Measurements from ENCODE around the gene BCDIN3D. TPM values are rescaled to one million over a fixed set of nuclear protein-coding genes. Genes with fewer than 3 reads are reported as not detected.

The BCDIN3D gene
- total RNA-seq, 2 experiments from 2014 or later = 7.7 to 8.7 TPM

GRCh38 chr12:49804821-49805220 lies 38.1 kb downstream of the BCDIN3D start:
- H3K9me3 Mint-ChIP-seq = no peaks in the 10 kb centered on the region
- CTCF ChIA-PET = interaction anchor here (0.6 to 1.4 kb wide), 7 partner anchors 9 to 816 kb away, joined by 3 to 4 read pairs (median 3); partner anchors contain the start of gene TMBIM6

GRCh38 chr12:49803693-49804450 lies 39.0 kb downstream of the BCDIN3D start:
- CTCF ChIA-PET = interaction anchor here (0.6 to 1.3 kb wide), 4 partner anchors 21 to 815 kb away, joined by 3 read pairs; no protein-coding TSS in a partner anchor
- H3K36me3 Mint-ChIP-seq (ENCODE audit: low read depth) = no peaks in the 10 kb centered on the region
- no peak overlapping the region for H3K4me3 Mint-ChIP-seq
- no peak for DNase-seq
- H3K27ac Mint-ChIP-seq = no peak overlapping the region
- POLR2A ChIA-PET = no interaction called here
- no peaks in the 10 kb centered on the region for H3K4me1 Mint-ChIP-seq
- H3K9me3 Mint-ChIP-seq = no peaks in the 10 kb centered on the region
- H3K27me3 Mint-ChIP-seq = no peaks in the 10 kb centered on the region

More at GRCh38 chr12:49804821-49805220, 38.1 kb downstream of the BCDIN3D start:
- Mint-ChIP-seq H3K27me3 (no peaks in the 10 kb centered on the region), H3K4me3 (no peak overlapping the region), H3K4me1 (no peaks in the 10 kb centered on the region), H3K36me3 (ENCODE audit: low read depth) (no peaks in the 10 kb centered on the region), H3K27ac (no peak overlapping the region)
- POLR2A ChIA-PET = no interaction called here
- DNase-seq = no peak

- Mint-ChIP-seq H3K27ac (no peak overlapping the region), H3K27me3 (no peaks in the 10 kb centered on the region), H3K4me1 (no peaks in the 10 kb centered on the region), H3K9me3 (no peaks in the 10 kb centered on the region), H3K36me3 (ENCODE audit: low read depth) (no peaks in the 10 kb centered on the region), H3K4me3 (no peak overlapping the region)
- ChIA-PET CTCF (interaction anchor here (0.7 to 1.2 kb wide), 5 partner anchors 7 to 24 kb away, joined by 3 to 4 read pairs (median 3); no protein-coding TSS in a partner anchor), POLR2A (no interaction called here)
- DNase-seq = no peak
Observed at GRCh38 chr12:49801141-49802063, 41.5 kb downstream of the BCDIN3D start.

- no peaks in the 10 kb centered on the region for H3K4me1 Mint-ChIP-seq
- ChIA-PET POLR2A (interaction anchor here (0.7 kb wide), 1 partner anchor 127 kb away, joined by 4 read pairs; no protein-coding TSS in a partner anchor), CTCF (interaction anchor here (0.5 to 1.2 kb wide), 7 partner anchors 8 to 523 kb away, joined by 3 to 4 read pairs (median 4); no protein-coding TSS in a partner anchor)
- H3K27ac Mint-ChIP-seq = no peak overlapping the region
- H3K4me3 Mint-ChIP-seq = no peak overlapping the region
- H3K27me3 Mint-ChIP-seq = no peaks in the 10 kb centered on the region
- no peak for DNase-seq
- no peaks in the 10 kb centered on the region for H3K36me3 Mint-ChIP-seq (ENCODE audit: low read depth)
- H3K9me3 Mint-ChIP-seq = no peaks in the 10 kb centered on the region
Observed at GRCh38 chr12:49800421-49801140, 42.3 kb downstream of the BCDIN3D start.

GRCh38 chr12:49798934-49799333 lies 44.0 kb downstream of the BCDIN3D start:
- CTCF ChIA-PET = interaction anchor here (0.9 to 1.3 kb wide), 2 partner anchors 21 to 58 kb away, joined by 3 to 5 read pairs; partner anchors contain the start of gene TMBIM6
- no peak overlapping the region for H3K4me3 Mint-ChIP-seq
- POLR2A ChIA-PET = no interaction called here
- DNase-seq = no peak
- no peaks in the 10 kb centered on the region for H3K9me3 Mint-ChIP-seq
- H3K4me1 Mint-ChIP-seq = no peaks in the 10 kb centered on the region
- H3K27ac Mint-ChIP-seq = no peak overlapping the region
- no peaks in the 10 kb centered on the region for H3K27me3 Mint-ChIP-seq
- no peaks in the 10 kb centered on the region for H3K36me3 Mint-ChIP-seq (ENCODE audit: low read depth)

GRCh38 chr12:49798248-49798647 lies 44.7 kb downstream of the BCDIN3D start:
- H3K36me3 Mint-ChIP-seq (ENCODE audit: low read depth) = no peaks in the 10 kb centered on the region
- ChIA-PET CTCF (interaction anchor here (0.6 to 1.3 kb wide), 3 partner anchors 15 to 1411 kb away, joined by 3 to 5 read pairs (median 3); no protein-coding TSS in a partner anchor), POLR2A (no interaction called here)
- H3K27ac Mint-ChIP-seq = no peak overlapping the region
- H3K4me3 Mint-ChIP-seq = no peak overlapping the region
- no peaks in the 10 kb centered on the region for H3K4me1 Mint-ChIP-seq
- DNase-seq = no peak
- no peaks in the 10 kb centered on the region for H3K27me3 Mint-ChIP-seq
- no peaks in the 10 kb centered on the region for H3K9me3 Mint-ChIP-seq

- Mint-ChIP-seq H3K9me3 (no peaks in the 10 kb centered on the region), H3K4me3 (no peak overlapping the region), H3K27me3 (no peaks in the 10 kb centered on the region), H3K4me1 (no peaks in the 10 kb centered on the region), H3K27ac (no peak overlapping the region), H3K36me3 (ENCODE audit: low read depth) (no peaks in the 10 kb centered on the region)
- ChIA-PET CTCF (interaction anchor here (0.6 to 2.8 kb wide), 2 partner anchors 19 to 1411 kb away, joined by 3 to 13 read pairs; no protein-coding TSS in a partner anchor), POLR2A (no interaction called here)
- DNase-seq = no peak
Observed at GRCh38 chr12:49797449-49797776, 45.5 kb downstream of the BCDIN3D start.

- ChIA-PET POLR2A (no interaction called here), CTCF (interaction anchor here (0.5 to 2.8 kb wide), 4 partner anchors 8 to 56 kb away, joined by 3 to 13 read pairs (median 4); partner anchors contain the start of gene TMBIM6)
- H3K4me1 Mint-ChIP-seq = no peaks in the 10 kb centered on the region
- H3K4me3 Mint-ChIP-seq = no peak overlapping the region
- no peak overlapping the region for H3K27ac Mint-ChIP-seq
- H3K36me3 Mint-ChIP-seq (ENCODE audit: low read depth) = no peaks in the 10 kb centered on the region
- no peaks in the 10 kb centered on the region for H3K9me3 Mint-ChIP-seq
- no peaks in the 10 kb centered on the region for H3K27me3 Mint-ChIP-seq
- DNase-seq = no peak
Observed at GRCh38 chr12:49796606-49797448, 46.1 kb downstream of the BCDIN3D start.

- CTCF ChIA-PET = interaction anchor here (0.5 to 2.8 kb wide), 5 partner anchors 9 to 87 kb away, joined by 3 to 13 read pairs (median 3); partner anchors contain the start of gene TMBIM6
- no peaks in the 10 kb centered on the region for H3K27me3 Mint-ChIP-seq
- no peaks in the 10 kb centered on the region for H3K9me3 Mint-ChIP-seq
Observed at GRCh38 chr12:49796155-49796554, 46.8 kb downstream of the BCDIN3D start.

GRCh38 chr12:49795654-49796105 lies 47.2 kb downstream of the BCDIN3D start:
- Mint-ChIP-seq H3K4me3 (no peak overlapping the region), H3K4me1 (no peaks in the 10 kb centered on the region), H3K27me3 (no peaks in the 10 kb centered on the region), H3K36me3 (ENCODE audit: low read depth) (no peaks in the 10 kb centered on the region), H3K9me3 (no peaks in the 10 kb centered on the region), H3K27ac (no peak overlapping the region)
- no peak for DNase-seq
- CTCF ChIA-PET = interaction anchor here (0.6 to 2.8 kb wide), 4 partner anchors 9 to 87 kb away, joined by 3 to 13 read pairs (median 4); partner anchors contain the start of gene TMBIM6
- POLR2A ChIA-PET = no interaction called here

More at GRCh38 chr12:49796155-49796554, 46.8 kb downstream of the BCDIN3D start:
- no peak overlapping the region for H3K27ac Mint-ChIP-seq
- H3K36me3 Mint-ChIP-seq (ENCODE audit: low read depth) = no peaks in the 10 kb centered on the region
- no peaks in the 10 kb centered on the region for H3K4me1 Mint-ChIP-seq
- POLR2A ChIA-PET = no interaction called here
- H3K4me3 Mint-ChIP-seq = no peak overlapping the region
- no peak for DNase-seq

- POLR2A ChIA-PET = no interaction called here
- Mint-ChIP-seq H3K4me1 (no peaks in the 10 kb centered on the region), H3K27ac (no peak overlapping the region), H3K27me3 (no peaks in the 10 kb centered on the region), H3K36me3 (ENCODE audit: low read depth) (no peaks in the 10 kb centered on the region), H3K9me3 (no peaks in the 10 kb centered on the region), H3K4me3 (no peak overlapping the region)
- CTCF ChIA-PET = interaction anchor here (0.6 to 2.8 kb wide), 4 partner anchors 10 to 88 kb away, joined by 3 to 13 read pairs (median 4); partner anchors contain the start of gene TMBIM6
- no peak for DNase-seq
Observed at GRCh38 chr12:49794811-49795653, 47.9 kb downstream of the BCDIN3D start.
